Measurements from ENCODE around the gene EGR4. TPM values are rescaled to one million over a fixed set of nuclear protein-coding genes. Genes with fewer than 3 reads are reported as not detected.
A peak's percentile ranks its signal among the peaks of the same experiment; 100 is the strongest.

EGR4 gene
- total and polyA plus RNA-seq, 2 donors from 2014 or later: not detected

- Histone ChIP-seq H3K27me3 (ENCODE audit: control insufficient read depth, insufficient read depth, low read length) (peaks cover 11% of the 10 kb centered on the region), H3K9ac (ENCODE audit: low read length in 3 of 3) (no peak overlapping the region), H3K27ac (ENCODE audit: low read depth in 2 of 2, low read length in 2 of 2) (no peak overlapping the region), H3K36me3 (ENCODE audit: control insufficient read depth in 2 of 3, insufficient read depth in 3 of 3, low read length in 3 of 3) (no peaks in the 10 kb centered on the region), H3K9me3 (ENCODE audit: control insufficient read depth in 2 of 3, insufficient read depth in 1 of 3, low read length in 3 of 3) (no peaks in the 10 kb centered on the region), H3K4me3 (ENCODE audit: low read length in 3 of 3) (no peak overlapping the region), H3K4me1 (ENCODE audit: control insufficient read depth in 2 of 3, insufficient read depth in 2 of 3, low read depth in 1 of 3, low read length in 3 of 3) (peaks cover 0 to 8% (median 0%) of the 10 kb centered on the region in 3 donors)
- DNase-seq: no peak
- no peak for FAIRE-seq
- intact Hi-C loops (cut with DNase I): no loop called here
- TF ChIP-seq CTCF (IDR thresholded peaks at IDR 0.05; ENCODE audit: borderline replicate concordance, extremely low read depth, insufficient read depth): no peak
Observed at GRCh38 chr2:73285159-73285739, 8.1 kb downstream of the EGR4 start.

GRCh38 chr2:73284296-73285158 is 8.8 kb downstream of the EGR4 start, which contains the start of gene FBXO41:
Gene FBXO41 (minus strand): TSS chr2:73284478. CDS start chr2:73269630, 14,848 bp downstream.
- TF ChIP-seq CTCF (IDR thresholded peaks at IDR 0.05; ENCODE audit: borderline replicate concordance, extremely low read depth, insufficient read depth): no peak
- peak; percentile 33 to 86 (median 60) for DNase-seq
- no peaks in the 10 kb centered on the region for H3K9me3 ChIP-seq (ENCODE audit: control insufficient read depth in 2 of 3, insufficient read depth in 1 of 3, low read length in 3 of 3)
- H3K27me3 ChIP-seq (ENCODE audit: control insufficient read depth, insufficient read depth, low read length): peaks cover 11% of the 10 kb centered on the region
- H3K36me3 ChIP-seq (ENCODE audit: control insufficient read depth in 2 of 3, insufficient read depth in 3 of 3, low read length in 3 of 3): no peaks in the 10 kb centered on the region
- no peak within 1 kb of the TSS for H3K27ac ChIP-seq (ENCODE audit: low read depth in 2 of 2, low read length in 2 of 2)
- peak within 1 kb of the TSS; percentile 4 to 54 (median 44) for H3K4me3 ChIP-seq (ENCODE audit: low read length in 3 of 3)
- H3K4me1 ChIP-seq (ENCODE audit: control insufficient read depth in 2 of 3, insufficient read depth in 2 of 3, low read depth in 1 of 3, low read length in 3 of 3): peaks cover 0 to 8% (median 0%) of the 10 kb centered on the region in 3 donors
- intact Hi-C loops (cut with DNase I): no loop called here
- FAIRE-seq: no peak
- H3K9ac ChIP-seq (ENCODE audit: low read length in 3 of 3): no peak within 1 kb of the TSS

GRCh38 chr2:73283545-73284295 is 9.6 kb downstream of the EGR4 start:
- H3K36me3 ChIP-seq (ENCODE audit: control insufficient read depth in 2 of 3, insufficient read depth in 3 of 3, low read length in 3 of 3): no peaks in the 10 kb centered on the region
- DNase-seq (peak in 3 of 5 donors; percentile 26 to 70 (median 57)), FAIRE-seq (no peak)
- no peaks in the 10 kb centered on the region for H3K9me3 ChIP-seq (ENCODE audit: control insufficient read depth in 2 of 3, insufficient read depth in 1 of 3, low read length in 3 of 3)
- intact Hi-C loops (cut with DNase I): no loop called here
- peak overlapping the region in 2 of 3 donors; percentile 4 to 54 for H3K4me3 ChIP-seq (ENCODE audit: low read length in 3 of 3)
- H3K4me1 ChIP-seq (ENCODE audit: control insufficient read depth in 2 of 3, insufficient read depth in 2 of 3, low read depth in 1 of 3, low read length in 3 of 3): peaks cover 0 to 8% (median 0%) of the 10 kb centered on the region in 3 donors
- H3K27me3 ChIP-seq (ENCODE audit: control insufficient read depth, insufficient read depth, low read length): peaks cover 8% of the 10 kb centered on the region
- H3K27ac ChIP-seq (ENCODE audit: low read depth in 2 of 2, low read length in 2 of 2): no peak overlapping the region
- TF ChIP-seq CTCF (IDR thresholded peaks at IDR 0.05; ENCODE audit: borderline replicate concordance, extremely low read depth, insufficient read depth): no peak
- no peak overlapping the region for H3K9ac ChIP-seq (ENCODE audit: low read length in 3 of 3)
